ENCODE data around the gene RINT1. TPM values are rescaled to one million over a fixed set of nuclear protein-coding genes. Genes with fewer than 3 reads are reported as not detected.

RINT1 gene
- total RNA-seq, 1 donor from 2014 or later = 9.0 TPM

- DNase-seq (ENCODE audit: low read depth) (no peak), FAIRE-seq (no peak)
- Histone ChIP-seq H3K36me3 (ENCODE audit: control insufficient read depth, insufficient read depth, low read length) (peaks cover 3% of the 10 kb centered on the region), H3K4me3 (ENCODE audit: low read depth, low read length) (no peak overlapping the region), H3K27me3 (ENCODE audit: control insufficient read depth, insufficient read depth, low read length) (no peaks in the 10 kb centered on the region)
- no peak for TF ChIP-seq CTCF (IDR thresholded peaks at IDR 0.05; ENCODE audit: insufficient read depth, low read length, severe bottlenecking)
Measured at GRCh38 chr7:105567024-105567423, 35.0 kb downstream of the RINT1 start.

- no peak overlapping the region for H3K4me3 ChIP-seq (ENCODE audit: low read depth, low read length)
- no peaks in the 10 kb centered on the region for H3K27me3 ChIP-seq (ENCODE audit: control insufficient read depth, insufficient read depth, low read length)
- TF ChIP-seq CTCF (IDR thresholded peaks at IDR 0.05; ENCODE audit: insufficient read depth, low read length, severe bottlenecking) = no peak
- no peak for DNase-seq (ENCODE audit: low read depth)
- peaks cover 3% of the 10 kb centered on the region for H3K36me3 ChIP-seq (ENCODE audit: control insufficient read depth, insufficient read depth, low read length)
- FAIRE-seq = no peak
Measured at GRCh38 chr7:105567821-105568220, 35.8 kb downstream of the RINT1 start.

DNA sequence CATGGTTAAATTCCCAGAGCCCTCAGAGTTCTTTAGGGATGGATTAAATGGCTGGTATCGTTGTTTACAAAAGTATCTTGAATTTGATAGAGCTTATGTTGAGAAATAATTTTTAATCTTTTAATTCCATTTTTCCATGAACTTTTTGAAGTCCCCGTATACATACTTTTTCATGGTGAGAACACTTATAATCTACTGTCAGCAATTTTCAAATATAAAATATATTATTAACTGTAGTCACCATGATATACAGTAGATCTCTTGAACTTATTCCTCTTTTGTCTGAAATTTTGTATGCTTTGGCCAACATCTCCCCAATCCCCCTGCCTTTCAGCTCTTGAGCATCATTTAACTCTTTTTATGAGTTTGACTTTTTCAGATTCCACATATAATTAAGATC is 39.9 kb downstream of the RINT1 start:
- no peak for FAIRE-seq
- TF ChIP-seq CTCF (IDR thresholded peaks at IDR 0.05; ENCODE audit: insufficient read depth, low read length, severe bottlenecking) = no peak
- no peak overlapping the region for H3K4me3 ChIP-seq (ENCODE audit: low read depth, low read length)

DNA sequence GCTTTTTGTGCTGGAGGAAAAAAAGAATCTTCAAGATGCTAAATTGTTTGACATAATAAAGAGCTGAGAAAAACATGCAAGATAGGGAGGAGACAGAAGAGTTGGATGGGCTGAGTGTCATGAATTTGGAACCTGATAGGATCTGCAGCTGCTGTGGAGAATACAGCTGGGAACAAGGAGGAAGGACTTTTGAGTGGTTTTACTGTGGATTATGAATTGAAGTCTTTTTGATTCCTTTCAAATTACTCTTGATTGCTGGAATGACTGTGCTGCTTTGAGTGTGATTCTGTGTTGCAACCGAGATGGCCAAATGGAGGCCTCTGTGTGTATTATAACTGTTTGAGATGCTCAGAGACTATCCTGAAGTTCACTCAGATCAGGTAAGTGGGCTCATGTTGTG is 45.2 kb downstream of the RINT1 start:
- no peak for DNase-seq (ENCODE audit: low read depth)
- Histone ChIP-seq H3K4me3 (ENCODE audit: low read depth, low read length) (no peak overlapping the region), H3K36me3 (ENCODE audit: control insufficient read depth, insufficient read depth, low read length) (no peaks in the 10 kb centered on the region), H3K27me3 (ENCODE audit: control insufficient read depth, insufficient read depth, low read length) (no peaks in the 10 kb centered on the region)
- FAIRE-seq = no peak
- TF ChIP-seq CTCF (IDR thresholded peaks at IDR 0.05; ENCODE audit: insufficient read depth, low read length, severe bottlenecking) = no peak

More for the DNA sequence above, 39.9 kb downstream of the RINT1 start:
- DNase-seq (ENCODE audit: low read depth) = no peak
- Histone ChIP-seq H3K27me3 (ENCODE audit: control insufficient read depth, insufficient read depth, low read length) (no peaks in the 10 kb centered on the region), H3K36me3 (ENCODE audit: control insufficient read depth, insufficient read depth, low read length) (peaks cover 3% of the 10 kb centered on the region)

DNA sequence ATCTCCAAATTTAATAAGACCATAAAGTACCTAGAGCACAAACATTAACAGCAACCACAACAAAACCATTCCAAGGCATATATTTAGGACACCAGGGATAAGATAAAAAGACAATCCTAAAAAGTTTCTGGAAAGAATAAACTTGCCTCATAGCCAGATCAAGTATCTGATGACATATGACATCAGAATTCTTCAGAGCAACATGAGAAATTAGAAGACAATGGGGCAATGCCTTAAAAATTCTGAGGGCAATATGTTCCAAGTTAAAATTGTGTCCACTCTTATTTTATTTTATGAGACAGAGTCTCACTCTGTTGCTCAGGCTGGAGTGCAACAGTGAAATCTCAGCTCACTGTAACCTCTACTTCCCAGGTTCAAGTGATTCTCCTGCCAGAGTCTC is 46.5 kb downstream of the RINT1 start:
- no peak for FAIRE-seq

More for the DNA sequence above, 46.5 kb downstream of the RINT1 start:
- DNase-seq (ENCODE audit: low read depth) = no peak
- no peaks in the 10 kb centered on the region for H3K36me3 ChIP-seq (ENCODE audit: control insufficient read depth, insufficient read depth, low read length)
- H3K27me3 ChIP-seq (ENCODE audit: control insufficient read depth, insufficient read depth, low read length) = no peaks in the 10 kb centered on the region
- H3K4me3 ChIP-seq (ENCODE audit: low read depth, low read length) = no peak overlapping the region
- no peak for TF ChIP-seq CTCF (IDR thresholded peaks at IDR 0.05; ENCODE audit: insufficient read depth, low read length, severe bottlenecking)
